Measurements from ENCODE around the gene MSL3. TPM values are rescaled to one million over a fixed set of nuclear protein-coding genes. Genes with fewer than 3 reads are reported as not detected.

MSL3 gene
- total and polyA plus RNA-seq, 10 donors: 51.5 to 120 (median 66.9) TPM

DNA sequence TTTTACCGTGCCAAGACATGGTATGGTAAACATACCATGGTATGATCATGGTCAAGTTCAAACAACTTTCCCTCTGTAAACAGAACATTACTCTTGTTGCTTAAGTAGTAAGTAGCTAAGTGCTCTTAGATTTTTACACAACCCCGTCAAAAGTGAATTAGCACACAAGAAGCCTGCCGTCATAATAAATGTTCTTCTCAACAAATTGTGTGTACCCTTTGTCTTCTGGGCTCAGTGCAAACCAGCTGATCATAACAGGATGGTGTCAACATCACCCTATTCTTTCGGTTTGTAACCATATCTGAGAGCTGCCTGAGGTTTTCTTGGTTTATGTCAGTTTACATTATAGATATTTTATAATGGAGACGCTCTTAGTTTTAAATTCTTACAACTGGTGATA, 28.8 kb downstream of the MSL3 start:
- Histone ChIP-seq H3K4me3 (peak overlapping the region in 1 of 8 donors; percentile 32), H3K4me1 (no peaks in the 10 kb centered on the region), H3K27ac (no peak overlapping the region), H3K36me3 (no peaks in the 10 kb centered on the region), H3K27me3 (replicated peaks in 1 of 7) (no peaks in the 10 kb centered on the region), H3K9me3 (no peaks in the 10 kb centered on the region)
- WGBS, 5 donors: 48 to 66% (median 58%) methylated on average over 5 of the region's 5 CpGs
- TF ChIP-seq CTCF (IDR thresholded peaks at IDR 0.05 in 8 of 11, conservative IDR thresholded peaks at IDR 0.05 in 3 of 11) (no peak), POLR2A (IDR thresholded peaks at IDR 0.05) (no peak), POLR2AphosphoS5 (IDR thresholded peaks at IDR 0.05) (no peak)
- DNase-seq: no peak
- intact Hi-C loops (cut with DNase I; ENCODE audit: low total_unique reads): no loop called here

DNA sequence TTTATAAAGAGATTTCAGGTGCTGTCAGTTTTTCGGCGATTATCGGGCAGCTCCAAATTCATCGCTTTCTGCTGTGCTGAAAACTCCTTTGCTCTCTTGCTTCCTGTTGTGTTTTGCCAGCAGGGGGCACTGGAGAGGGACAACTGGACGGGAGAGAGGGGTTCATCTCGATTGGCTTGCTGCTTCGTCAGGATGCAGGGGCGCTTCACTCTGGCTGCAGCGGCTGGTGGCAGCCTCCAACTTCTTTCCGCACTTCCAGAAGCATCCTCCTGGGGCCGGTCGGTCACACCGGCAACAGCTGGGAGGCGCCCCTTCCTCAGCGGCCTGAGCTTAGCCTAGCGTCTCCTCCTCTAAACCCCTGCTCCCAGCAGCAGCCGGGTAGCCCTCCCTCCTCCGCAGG, 29.5 kb downstream of the MSL3 start:
- intact Hi-C loops (cut with DNase I; ENCODE audit: low total_unique reads): no loop called here
- peak; percentile 83 for DNase-seq
- Histone ChIP-seq H3K4me1 (peaks cover 0 to 6% (median 0%) of the 10 kb centered on the region in 6 donors), H3K27me3 (replicated peaks in 1 of 7) (no peaks in the 10 kb centered on the region), H3K4me3 (peak overlapping the region in 2 of 8 donors; percentile 9 to 32), H3K27ac (no peak overlapping the region), H3K36me3 (no peaks in the 10 kb centered on the region), H3K9me3 (no peaks in the 10 kb centered on the region)
- no peak for TF ChIP-seq POLR2AphosphoS5 (IDR thresholded peaks at IDR 0.05)
- TF ChIP-seq CTCF (IDR thresholded peaks at IDR 0.05 in 8 of 11, conservative IDR thresholded peaks at IDR 0.05 in 3 of 11): peak in 10 of 11 experiments; percentile 20 to 64 (median 46)
- 22 to 36% (median 34%) methylated on average over 13 to 18 of the region's 18 CpGs for WGBS, 5 donors

DNA sequence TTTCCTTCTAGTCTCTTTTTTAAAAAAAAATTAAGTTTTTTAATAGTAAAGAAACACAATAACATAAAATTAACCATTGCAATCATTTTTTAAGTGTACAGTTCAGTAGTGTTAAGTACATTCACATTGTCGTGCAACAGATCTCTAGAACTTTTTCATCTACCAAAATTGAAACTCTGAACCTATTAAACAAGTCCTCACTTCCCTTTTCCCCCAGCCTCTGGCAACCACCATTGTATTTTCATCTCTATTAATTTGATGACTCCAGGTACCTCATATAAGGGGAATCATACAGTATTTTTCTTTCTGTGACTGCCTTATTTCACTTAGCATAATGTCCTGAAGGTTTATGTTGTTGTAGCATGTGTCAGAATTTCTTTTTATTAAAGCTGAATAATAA, 31.8 kb downstream of the MSL3 start:
- TF ChIP-seq CTCF (IDR thresholded peaks at IDR 0.05 in 8 of 11, conservative IDR thresholded peaks at IDR 0.05 in 3 of 11) (no peak), POLR2A (IDR thresholded peaks at IDR 0.05) (no peak), POLR2AphosphoS5 (IDR thresholded peaks at IDR 0.05) (no peak)
- no peaks in the 10 kb centered on the region for H3K9me3 ChIP-seq
- intact Hi-C loops (cut with DNase I; ENCODE audit: low total_unique reads): no loop called here
- no peaks in the 10 kb centered on the region for H3K36me3 ChIP-seq
- H3K27me3 ChIP-seq (replicated peaks in 1 of 7): no peaks in the 10 kb centered on the region
- peaks cover 0 to 9% (median 4%) of the 10 kb centered on the region in 6 donors for H3K4me1 ChIP-seq
- no peak overlapping the region for H3K4me3 ChIP-seq
- no peak for DNase-seq
- 35 to 62% (median 56%) methylated on average over 1 of the region's 1 CpG for WGBS, 5 donors
- no peak overlapping the region for H3K27ac ChIP-seq

DNA sequence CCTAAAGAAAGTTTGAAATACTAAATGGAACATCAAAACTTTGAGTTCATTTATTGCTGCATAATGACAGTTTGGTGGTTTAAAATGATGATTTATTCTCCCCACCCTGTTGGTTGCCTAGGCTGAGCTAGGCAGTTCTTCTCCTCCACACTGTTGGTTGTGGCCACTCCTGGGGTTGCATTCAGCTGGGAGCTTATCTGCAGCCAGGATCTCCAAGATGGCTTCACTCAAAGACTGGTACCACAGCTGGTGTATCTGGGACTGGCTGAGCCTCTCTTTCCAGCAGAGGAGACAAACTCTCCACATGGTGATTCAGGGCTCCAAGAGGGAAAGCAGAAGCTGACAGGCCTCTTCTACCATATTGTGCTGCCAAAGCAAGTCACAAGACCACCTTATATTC, 33.1 kb downstream of the MSL3 start:
- Histone ChIP-seq H3K9me3 (no peaks in the 10 kb centered on the region), H3K27ac (no peak overlapping the region), H3K4me1 (peaks cover 0 to 9% (median 4%) of the 10 kb centered on the region in 6 donors), H3K27me3 (replicated peaks in 1 of 7) (no peaks in the 10 kb centered on the region), H3K36me3 (no peaks in the 10 kb centered on the region), H3K4me3 (no peak overlapping the region)
- no peak for TF ChIP-seq POLR2AphosphoS5 (IDR thresholded peaks at IDR 0.05)
- TF ChIP-seq POLR2A (IDR thresholded peaks at IDR 0.05): no peak
- no peak for TF ChIP-seq CTCF (IDR thresholded peaks at IDR 0.05 in 8 of 11, conservative IDR thresholded peaks at IDR 0.05 in 3 of 11)
- no peak for DNase-seq
- intact Hi-C loops (cut with DNase I; ENCODE audit: low total_unique reads): no loop called here

All from spleen (tissue), 11 donors.